GM12878 (cell line): ENCODE data around the gene MBTPS2.

Experiments
- POLR2A ChIP-seq: IDR thresholded peaks from 2 replicates; pipeline ENCODE4 v1.6.1; 2011; ENCODE audit warnings: low read depth, mild to moderate bottlenecking, low read length
- POLR2AphosphoS2 ChIP-seq: IDR thresholded peaks from 2 replicates; pipeline ENCODE4 v1.6.1; 2011; ENCODE audit warnings: low read depth, mild to moderate bottlenecking, low read length, improper control_type of control experiment, moderate library complexity

DNA sequence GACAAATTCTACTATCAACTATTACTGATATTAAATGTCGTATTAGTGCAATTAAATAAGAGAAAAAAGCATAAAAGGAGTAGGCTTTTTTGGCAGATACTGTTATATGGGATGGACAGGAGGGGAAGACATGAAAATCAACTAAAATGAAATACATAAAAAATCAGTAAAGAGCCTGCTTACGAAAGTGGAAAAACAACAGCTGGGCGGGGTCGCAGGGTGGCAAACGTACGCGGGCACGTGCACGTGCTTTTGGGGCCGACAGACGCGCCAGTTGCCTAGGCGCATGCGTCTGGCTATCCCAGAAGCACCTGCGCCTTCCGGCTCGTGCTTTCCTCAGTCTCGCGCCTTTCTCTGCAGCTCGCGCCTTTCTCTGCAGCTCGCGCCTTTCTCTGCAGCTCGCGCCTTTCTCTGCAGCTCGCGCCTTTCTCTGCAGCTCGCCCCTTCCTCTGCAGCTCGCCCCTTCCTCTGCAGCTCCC is 16.6 kb downstream of the MBTPS2 start, which contains the start of gene YY2:
- TF ChIP-seq POLR2A (no peak), POLR2AphosphoS2 (no peak)
